ENCODE results near the gene RHBDF2. TPM values are rescaled to one million over a fixed set of nuclear protein-coding genes. Genes with fewer than 3 reads are reported as not detected.

The RHBDF2 gene
- polyA plus RNA-seq, 1 donor: 6.8 TPM

DNA sequence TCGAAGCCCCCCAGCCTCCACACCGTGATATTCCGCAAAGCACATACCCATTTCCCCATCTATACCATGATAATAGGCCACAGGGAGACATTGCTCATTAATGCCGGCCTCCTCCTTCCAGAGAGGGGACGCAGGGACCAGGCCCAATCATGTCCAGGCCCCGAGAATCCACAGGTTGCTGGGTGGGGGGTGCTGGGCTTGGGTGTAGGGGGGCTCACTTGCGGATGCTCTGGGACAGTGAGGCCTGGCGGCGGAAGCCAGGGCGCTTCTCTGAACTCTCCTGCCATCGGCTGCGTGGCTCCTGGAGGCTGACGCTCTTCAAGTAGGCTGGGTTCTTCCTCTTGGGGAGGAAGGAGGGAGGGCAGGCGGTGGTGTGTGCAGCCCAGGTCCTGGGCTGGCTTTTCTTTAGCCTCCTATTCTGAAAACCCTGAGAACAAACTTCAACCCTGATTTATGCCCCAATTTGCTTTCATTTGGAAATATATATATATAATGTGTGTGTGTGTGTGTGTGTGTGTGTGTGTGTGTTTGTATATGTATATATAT is 21.6 kb downstream of the RHBDF2 start:
- DNase-seq: no peak

DNA sequence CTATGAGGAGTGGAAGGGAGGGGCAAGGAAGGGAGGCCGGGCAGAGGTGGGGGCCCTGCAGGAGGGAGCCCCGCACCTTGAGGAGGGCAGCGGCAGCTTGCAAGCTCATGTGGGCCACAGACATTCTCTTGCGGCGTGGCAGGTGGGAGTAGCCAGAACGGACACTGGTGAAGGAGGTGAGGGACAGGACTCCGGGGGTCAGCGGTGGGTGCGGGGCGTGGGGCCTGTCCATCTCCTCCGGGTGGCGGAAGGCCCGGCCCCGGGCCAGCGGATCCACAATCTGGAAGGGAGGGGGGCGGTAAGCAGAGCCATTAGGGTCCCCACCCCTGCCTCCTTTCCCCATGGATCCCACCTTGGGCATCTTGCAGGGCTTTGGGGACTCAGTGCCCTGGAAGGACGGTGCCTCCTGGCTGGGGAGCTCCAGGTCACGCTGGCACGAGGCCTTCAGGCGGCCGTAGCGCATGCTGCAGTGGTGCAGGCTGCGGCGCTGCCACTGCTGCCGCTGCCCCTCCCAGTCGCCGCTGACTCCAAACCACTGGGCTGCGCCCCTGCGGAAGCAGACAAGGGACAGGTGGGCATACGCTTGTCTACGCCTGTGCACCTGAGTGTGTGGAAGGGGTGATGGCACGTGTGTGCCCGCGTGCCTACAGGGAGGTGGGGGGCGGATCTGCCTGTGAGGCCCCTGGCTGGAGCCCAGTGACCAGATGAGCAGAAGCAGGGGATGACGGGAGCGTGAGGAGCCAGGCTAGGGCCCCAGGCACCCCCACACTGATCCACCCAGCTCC is 22.3 kb downstream of the RHBDF2 start:
- no peak for DNase-seq

DNA sequence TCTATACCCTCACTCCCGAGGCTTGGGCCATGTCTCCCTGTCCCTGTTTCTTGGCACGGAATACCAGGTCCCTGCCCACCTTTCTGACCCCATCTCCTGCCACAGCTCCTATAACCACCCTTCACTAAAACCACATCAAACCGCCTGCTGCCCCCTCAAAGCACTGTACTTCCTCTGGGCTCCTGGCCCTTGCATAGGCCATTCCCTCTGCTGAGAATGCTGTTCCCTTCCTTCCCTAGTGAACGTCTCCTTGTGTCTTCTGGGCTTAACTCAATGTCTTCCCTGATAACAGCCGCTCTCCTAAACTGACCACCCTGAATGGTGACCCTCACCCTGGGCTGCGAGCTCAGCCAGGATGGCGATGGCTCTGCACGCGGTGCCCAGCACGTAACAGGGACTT is 23.1 kb downstream of the RHBDF2 start:
- no peak for DNase-seq

DNA sequence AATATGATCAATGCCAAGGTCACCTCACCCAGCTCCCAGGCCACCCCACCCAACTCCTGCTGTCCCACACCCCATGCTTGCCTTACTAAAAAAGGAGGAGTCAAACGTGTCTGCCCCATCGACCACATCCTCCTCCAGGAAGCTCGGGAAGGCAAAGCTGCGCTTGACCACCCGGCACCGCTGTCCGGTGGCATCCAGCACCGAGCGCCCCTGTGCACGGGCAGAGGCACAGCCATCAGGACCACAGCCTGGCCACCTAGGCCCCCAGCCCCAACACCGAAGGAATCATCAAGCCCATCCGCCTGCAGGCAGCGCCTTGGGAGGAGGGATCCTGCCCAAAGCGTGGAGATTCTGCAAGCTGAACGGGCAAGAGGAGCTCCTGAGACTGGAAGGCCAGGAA is 23.6 kb downstream of the RHBDF2 start:
- DNase-seq: no peak

DNA sequence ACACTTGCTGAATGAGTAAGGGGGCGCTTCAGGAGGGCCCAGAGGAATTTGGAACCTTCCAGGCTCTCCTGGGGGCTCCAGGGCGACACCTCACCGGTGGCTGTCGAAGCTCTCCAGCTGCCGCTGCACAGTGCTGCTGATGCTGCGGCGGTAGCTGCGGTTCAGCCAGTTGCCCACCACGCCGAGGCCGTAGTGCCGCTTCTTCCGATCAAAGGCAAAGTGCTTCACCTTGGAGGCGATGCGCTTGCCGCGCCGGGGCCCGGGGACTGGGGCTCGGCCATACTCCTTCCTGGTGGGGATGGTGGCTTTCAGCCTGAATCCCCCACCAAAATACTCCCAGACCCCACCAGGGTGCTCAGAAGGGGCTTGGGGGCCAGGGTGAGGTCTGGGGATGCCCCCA is 24.5 kb downstream of the RHBDF2 start:
- DNase-seq: no peak

DNA sequence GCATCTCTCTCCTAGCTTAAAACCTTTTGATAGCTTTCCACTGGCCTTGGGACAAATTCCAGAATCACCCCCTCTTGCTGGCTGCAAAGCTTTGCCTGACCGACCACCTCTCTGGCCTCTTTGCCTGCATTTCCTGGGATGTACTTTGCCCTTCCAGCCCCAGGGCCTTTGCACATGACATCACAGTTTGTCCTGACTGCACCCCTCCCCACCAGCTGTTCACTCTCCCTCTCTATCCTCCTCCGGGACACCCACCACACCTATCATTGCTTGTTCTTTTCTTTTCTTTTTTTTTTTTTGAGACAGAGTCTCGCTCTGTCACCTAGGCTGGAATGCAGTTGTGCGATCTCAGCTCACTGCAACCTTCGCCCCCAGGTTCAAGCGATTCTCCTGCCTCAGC is 25.9 kb downstream of the RHBDF2 start:
- DNase-seq: no peak

DNA sequence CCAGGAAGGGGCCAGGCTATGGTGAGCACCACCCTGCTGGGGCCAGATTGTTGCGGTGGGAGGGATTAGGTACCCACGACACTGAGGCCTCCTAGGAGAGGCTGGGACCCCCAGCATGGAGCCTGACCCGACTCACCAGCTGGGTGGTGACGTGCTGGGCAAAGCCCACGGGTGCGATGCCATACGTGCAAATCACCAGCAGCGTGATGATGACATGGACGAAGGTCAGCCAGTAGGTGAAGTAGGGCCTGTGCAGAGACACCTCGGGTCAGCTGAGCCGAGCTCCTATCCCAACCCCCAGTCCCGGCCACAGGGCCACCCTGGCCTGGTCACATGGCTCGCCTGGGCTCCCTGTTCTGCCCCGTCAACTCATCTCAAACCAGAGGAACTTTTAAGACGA is 26.3 kb downstream of the RHBDF2 start:
- DNase-seq: no peak

DNA sequence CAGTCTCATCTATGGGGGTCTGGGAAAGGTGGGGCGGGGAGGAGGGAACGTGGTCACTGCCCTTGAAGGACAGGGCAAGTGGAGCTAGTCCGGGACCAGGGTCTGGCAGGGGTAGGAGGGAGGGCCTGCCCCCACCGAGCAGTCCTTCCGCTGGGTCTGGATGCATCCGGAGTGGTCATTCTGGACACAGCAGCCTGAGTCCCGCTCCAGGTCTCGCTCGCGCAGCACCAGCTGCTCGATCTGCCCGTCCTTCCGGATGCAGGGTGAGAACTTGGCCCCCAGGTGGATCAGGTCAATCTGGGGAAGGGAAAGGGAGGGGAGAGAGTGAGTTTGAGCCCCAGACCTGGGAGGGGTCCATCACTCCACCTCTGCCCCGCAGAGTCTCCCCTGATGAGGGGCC is 27.0 kb downstream of the RHBDF2 start:
- DNase-seq: no peak

DNA sequence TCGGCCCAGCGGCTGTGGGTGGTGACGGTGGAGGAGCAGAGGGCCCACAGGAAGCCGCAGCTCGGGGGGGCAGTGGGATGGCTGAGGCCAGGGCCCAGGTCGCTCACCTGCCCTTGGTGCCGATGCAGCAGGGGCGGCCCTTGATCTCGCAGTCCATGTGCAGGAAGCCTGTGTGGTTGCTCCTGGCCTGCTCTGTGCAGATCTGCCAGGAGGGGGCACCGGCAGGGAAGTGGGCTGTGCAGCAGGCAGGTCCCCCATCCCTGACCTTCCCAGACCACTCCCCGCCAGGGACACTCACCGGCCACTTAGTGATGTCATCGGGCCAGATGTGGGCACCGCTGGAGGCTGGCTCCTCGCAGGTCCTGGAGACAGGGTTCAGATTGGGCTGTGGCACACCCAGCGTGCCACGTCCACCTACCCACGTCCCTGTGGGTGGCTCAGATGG is 27.7 kb downstream of the RHBDF2 start:
- DNase-seq: no peak

DNA sequence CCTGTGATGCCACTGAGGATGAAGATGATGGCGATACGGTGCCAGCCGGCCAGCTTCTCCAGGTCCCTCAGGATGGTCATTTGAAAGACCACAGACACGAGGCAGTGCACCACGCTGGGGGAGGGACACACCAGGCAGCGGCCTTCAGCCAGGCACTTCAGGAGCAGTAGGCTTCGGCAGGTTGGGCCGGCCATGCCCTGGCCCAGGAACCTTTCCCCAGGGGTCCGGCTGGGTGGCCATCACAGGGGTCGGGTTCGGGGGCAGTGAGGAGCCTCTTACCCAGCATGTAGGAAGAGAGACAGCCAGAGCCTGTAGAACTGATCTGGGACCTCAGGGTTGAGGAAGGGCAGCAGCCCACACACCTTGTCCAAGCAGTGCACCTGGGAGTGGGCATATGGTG is 28.5 kb downstream of the RHBDF2 start:
- DNase-seq: no peak

DNA sequence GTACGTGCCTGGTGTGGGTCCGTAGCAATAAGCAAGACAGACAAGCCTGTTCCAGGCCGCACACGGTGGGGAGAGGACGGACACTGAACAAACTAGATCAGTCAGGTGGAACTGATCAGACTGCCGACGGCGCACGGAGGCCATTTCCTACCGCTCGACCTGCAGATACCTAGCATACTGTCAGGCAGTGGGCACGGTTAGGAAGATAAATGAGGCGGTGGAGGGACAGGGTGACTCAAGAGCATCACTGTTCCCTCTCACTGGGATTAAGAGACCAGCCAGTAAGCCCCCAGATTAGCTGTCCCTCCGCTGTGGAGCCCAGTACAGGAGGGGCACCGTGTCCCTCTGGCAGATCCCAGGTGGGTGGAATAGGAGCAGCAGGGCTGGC is 29.0 kb downstream of the RHBDF2 start:
- no peak for DNase-seq

DNA sequence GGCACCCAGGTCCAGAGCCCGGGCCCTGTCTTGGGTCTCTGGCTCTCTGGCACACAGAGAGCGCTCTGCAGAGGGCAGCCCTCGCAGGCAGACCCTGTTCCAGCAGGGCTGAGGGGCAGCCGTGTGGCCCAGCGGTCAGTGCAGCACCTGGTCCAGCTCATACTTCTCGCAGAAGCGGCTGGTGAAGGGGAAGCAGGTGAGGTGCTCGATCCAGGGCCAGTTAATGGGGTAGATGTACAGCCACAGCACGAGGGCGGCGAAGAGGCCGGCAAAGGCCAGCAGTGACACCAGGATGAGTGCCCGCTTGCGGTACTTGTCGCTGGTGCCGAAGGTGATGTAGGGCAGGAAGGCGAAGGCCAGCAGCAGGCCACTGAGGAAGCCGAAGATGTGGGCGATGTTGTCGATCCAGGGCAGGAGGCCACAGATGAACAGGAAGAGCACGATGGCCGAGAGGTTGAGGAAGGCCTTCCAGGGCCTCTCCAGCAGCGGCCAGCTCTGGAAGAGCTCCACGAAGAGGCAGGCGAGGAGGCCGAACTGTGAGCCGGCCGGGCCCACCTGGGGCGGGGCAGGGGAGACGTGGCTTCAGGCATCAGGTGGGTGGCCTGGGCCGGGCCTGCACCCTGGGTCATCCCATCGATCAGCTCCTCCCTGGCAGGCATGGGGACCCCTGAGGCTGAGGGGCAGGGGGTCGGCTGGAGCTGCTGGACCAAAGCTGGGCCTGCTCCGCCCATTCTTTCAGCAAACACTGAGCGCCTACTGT is 29.5 kb downstream of the RHBDF2 start:
- no peak for DNase-seq

DNA sequence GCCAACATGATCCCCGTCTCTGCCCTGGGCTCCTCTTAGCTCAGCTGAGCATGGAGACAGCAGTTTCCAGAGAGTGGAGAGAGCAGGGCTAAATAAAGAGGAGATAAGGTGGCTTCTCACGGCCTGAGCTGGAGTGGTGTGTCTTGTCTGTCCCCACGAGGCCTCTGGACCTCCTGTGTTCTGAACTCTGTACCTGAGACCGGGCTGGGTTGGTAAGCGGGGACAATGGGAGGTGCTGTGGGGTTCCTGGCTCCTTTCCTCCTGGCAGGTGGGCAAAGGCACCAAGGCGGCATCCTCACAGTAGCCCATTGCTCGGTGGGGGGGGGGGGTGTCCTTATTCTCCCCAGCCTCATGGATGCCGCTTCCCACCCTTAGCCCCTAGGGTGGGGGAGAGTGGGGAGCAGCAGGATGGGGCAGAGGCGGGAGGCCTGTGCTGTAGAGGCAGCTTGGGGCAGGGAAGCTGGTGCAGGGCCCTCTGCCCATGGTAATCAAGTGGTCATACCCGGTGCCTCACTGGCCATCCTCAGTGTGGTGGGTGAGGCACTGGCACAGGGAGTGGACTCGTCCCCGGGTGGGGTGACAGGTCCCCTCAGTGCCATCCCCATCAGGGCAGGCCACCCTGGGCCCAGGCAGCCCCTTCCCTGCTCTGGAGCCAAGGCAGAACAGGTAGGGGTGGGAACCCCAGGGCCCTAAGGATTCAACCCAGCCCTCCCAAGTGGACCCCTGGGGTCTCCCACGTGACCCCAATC is 31.1 kb downstream of the RHBDF2 start:
- DNase-seq: no peak

DNA sequence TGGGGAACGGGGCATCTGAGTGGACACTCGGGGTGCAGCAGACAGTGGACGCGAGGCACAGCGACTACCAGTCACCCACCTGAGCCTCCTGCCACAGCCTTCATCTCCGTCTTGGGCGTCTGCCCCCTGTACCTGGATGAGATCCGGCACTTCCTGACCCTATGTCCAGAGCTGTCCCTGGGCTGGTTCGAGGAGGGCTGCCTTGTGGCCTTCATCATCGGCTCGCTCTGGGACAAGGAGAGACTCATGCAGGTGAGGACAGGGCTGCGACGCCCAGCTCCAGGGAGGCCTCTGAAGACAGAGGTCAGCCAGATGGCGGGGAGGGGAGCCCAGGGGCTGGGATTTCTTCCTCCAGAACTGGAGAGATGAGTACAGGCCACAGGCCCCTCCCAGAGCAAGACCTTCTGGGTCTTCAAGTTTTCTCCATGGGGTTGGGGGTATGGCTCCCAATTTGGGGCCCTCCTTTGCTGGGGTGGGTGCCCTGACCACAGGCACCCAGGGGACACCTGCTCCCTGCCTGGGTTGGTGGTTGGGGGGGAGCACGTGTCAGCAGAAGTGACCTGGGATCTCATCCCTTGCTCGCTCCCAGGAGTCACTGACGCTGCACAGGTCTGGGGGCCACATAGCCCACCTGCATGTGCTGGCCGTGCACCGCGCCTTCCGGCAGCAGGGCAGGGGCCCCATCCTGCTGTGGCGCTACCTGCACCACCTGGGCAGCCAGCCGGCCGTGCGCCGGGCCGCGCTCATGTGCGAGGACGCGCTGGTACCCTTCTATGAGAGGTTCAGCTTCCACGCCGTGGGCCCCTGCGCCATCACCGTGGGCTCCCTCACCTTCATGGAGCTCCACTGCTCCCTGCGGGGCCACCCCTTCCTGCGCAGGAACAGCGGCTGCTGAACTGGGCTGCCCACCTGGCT is 31.9 kb downstream of the RHBDF2 start:
- DNase-seq: no peak

DNA sequence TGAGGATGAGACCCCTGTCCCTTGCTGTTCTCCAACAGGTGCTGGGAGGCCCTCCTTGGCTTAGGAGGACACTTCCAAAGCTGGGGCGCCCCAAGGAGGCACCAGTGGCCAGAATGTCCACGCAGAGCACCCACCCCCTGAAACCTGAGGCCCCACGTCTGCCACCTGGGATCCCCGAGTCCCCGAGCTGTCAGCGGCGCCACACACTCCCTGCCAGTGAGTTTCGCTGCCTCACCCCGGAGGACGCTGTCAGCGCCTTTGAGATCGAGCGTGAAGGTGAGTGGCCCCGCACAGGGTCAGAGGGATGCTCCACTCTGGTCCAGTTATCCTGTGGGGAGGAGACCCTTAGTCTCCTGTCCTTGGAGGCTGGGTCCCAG is 32.6 kb downstream of the RHBDF2 start:
- DNase-seq: no peak

DNA sequence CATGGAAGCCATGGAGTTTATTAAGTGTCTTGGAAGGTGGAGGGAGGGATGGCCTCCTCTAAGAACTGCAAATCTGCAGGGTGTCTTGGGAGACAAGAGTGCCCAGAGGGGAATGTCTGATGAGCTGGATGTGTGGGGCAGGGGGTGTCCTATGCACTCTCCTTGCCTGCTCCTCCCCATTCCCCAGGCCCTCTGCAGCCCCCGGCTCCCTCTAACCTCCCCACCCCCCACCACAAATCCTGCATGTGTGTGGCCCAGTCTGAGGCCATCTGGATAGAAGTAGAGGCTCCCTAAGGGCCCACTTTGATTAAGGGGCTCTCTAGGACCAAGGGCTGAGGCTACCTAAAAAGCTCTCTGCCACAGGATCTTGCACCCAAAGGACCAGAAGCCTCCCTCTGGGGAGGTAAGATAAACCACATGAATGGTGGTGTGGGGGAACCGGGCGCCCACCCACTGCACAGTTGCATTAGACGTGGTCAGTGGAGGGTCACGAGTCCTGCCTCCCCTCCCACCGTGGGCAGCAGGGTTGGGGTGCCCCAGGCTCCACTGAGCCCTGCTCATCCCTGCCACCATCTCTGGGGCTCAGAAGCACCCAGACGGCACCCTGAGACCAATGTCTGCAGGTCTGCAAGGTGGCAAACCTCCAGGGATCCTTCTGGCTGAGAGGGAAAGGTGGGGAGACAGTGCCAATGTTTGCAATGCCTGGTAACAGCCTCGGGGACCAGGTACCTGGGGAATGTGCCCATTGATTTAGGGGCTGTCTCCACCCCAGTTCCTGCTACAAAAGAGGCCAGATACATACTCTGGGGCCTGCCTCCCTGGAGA is 33.2 kb downstream of the RHBDF2 start:
- DNase-seq: no peak

DNA sequence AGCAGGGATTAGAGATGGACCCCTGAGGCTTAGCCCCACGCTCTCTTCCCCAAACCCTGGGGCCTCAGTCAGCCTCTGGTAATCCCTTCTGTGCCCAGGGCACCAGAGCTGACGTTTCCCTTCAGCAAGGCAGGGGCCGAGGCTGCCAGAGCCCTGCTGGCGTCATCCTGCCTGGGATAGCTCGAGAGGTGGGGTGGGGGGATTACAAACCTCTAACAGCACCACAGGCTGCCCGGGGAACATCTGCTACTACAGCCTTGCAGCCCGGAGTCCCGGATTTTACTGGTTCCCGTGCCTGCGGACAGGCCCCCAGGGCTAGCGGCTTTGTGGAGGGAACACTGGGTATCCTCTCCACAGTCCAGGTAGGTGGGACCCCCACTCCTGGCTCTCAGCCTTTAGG is 33.9 kb downstream of the RHBDF2 start, which contains the start of gene AANAT:
AANAT (plus strand) TSS at position 238 of the 400 bp plus-strand sequence. CDS start 1,144 bp downstream, outside the sequence.
- DNase-seq: no peak

DNA sequence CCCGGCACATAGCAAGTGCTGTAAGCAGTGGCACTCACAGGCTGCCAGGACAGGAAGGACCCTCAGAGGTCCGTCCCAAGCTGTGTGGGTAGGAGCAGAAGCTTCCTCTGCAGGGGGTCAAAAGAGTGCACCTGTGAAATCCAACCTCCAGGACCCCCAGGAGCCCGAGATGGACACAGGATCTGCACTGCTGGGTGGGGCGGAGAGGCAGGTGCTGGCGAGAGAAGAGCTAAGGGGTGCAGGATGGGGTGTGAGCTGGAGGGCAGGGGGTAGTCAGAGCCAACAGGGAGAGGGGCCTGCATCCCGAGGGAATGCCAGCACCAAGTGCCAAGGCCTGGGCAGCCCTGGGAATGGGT is 34.5 kb downstream of the RHBDF2 start:
- no peak for DNase-seq

DNA sequence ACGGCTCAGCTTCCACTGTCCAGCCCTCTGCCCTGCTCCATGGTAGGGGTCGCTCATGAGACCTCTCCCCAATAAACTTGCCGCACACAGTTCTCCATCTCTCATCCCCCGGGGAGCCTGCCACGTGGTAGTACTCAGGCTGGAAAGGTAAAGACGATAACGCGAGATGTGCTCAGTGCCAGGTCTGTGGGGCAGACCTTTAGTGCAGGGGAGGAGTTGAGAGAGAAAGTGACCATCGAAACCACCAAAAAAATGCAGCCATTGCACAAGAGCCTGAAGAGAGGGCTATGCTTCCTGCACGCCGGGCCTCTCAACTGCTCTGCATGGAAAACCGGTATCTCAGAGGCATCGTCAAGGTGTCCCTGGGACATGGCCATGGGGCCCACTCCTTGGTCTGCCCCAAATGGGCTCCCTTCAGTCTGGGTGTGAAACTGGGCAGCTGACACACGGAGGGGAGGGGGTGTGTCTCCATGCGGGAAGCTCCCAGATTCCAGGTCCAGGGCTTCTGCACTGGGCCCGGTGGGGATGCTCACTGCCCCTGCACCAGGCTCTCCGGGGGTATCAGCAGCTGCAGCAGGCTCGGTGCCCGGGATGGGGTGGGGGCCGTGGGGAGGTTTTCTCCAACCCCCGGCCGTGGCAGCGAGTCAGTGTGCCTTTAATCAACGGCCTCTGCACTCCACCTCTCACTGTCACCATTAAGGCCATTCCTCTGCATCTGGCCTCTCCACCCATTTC is 38.5 kb downstream of the RHBDF2 start:
- no peak for DNase-seq

Measured in left kidney (tissue), 2 donors.